Ovary (tissue), 3 donors: ENCODE measurements around the gene EIF1AY.

Experiments
- EP300 ChIP-seq: sonication (generic); formaldehyde crosslinking; IDR thresholded peaks from one replicate; pipeline ENCODE4 v1.6.1; 2017; ENCODE audit warnings: antibody characterized with exemption
- POLR2A ChIP-seq: fragments of 450-650 bp; IDR thresholded peaks from one replicate; pipeline ENCODE4 v1.6.1; 2017; ENCODE audit warnings: antibody characterized with exemption, mild to moderate bottlenecking, moderate library complexity
- TF ChIP-seq, protein P1 (sequence below), 3 donors: fragments of 450-650 bp in 2 of 3; fragments of 200-600 bp in 1 of 3; IDR thresholded peaks; one replicate each; pipeline versions ENCODE4 v1.5.1 to v1.8.0; 2016 to 2022; ENCODE audit warnings: antibody characterized with exemption in 3 of 3, mild to moderate bottlenecking in 1 of 3
- donor health status: DM: no; HTN: no; CAD: no.

DNA sequence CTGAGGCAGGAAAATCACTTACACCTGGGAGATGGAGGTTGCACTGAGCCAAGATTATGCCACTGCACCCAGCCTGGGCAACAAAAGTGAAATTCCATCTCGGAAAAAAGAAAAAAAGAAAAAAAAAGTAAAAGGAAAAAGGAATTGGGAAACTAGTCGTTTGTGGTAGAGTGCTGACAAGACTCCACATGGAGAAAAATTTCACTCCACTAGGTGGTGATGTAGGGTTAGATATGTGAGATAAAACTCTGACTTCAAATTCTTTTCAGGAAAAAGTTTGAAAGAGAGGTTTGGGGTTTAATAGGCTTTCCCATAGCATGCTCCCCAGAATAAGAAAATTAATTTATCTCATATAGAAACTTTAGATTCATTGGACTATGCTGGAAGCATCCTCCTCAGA lies 16.9 kb upstream of the EIF1AY start:
- TF ChIP-seq, protein P1, sequence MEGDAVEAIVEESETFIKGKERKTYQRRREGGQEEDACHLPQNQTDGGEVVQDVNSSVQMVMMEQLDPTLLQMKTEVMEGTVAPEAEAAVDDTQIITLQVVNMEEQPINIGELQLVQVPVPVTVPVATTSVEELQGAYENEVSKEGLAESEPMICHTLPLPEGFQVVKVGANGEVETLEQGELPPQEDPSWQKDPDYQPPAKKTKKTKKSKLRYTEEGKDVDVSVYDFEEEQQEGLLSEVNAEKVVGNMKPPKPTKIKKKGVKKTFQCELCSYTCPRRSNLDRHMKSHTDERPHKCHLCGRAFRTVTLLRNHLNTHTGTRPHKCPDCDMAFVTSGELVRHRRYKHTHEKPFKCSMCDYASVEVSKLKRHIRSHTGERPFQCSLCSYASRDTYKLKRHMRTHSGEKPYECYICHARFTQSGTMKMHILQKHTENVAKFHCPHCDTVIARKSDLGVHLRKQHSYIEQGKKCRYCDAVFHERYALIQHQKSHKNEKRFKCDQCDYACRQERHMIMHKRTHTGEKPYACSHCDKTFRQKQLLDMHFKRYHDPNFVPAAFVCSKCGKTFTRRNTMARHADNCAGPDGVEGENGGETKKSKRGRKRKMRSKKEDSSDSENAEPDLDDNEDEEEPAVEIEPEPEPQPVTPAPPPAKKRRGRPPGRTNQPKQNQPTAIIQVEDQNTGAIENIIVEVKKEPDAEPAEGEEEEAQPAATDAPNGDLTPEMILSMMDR (IDR thresholded peaks at IDR 0.05), result no peak
- TF ChIP-seq POLR2A (no peak), EP300 (no peak)
